HG02885 (cell line): ENCODE data around the gene CDCP1.

ENCODE experiments used
- ATAC-seq: cut with Tn5 transposase; IDR thresholded peaks from one replicate; pipeline ENCODE4 v1.9.1; 2021; ENCODE audit warnings: mild to moderate bottlenecking; ENCODE audit not compliant: unreplicated experiment, poor library complexity

The CDCP1 gene, protein sequence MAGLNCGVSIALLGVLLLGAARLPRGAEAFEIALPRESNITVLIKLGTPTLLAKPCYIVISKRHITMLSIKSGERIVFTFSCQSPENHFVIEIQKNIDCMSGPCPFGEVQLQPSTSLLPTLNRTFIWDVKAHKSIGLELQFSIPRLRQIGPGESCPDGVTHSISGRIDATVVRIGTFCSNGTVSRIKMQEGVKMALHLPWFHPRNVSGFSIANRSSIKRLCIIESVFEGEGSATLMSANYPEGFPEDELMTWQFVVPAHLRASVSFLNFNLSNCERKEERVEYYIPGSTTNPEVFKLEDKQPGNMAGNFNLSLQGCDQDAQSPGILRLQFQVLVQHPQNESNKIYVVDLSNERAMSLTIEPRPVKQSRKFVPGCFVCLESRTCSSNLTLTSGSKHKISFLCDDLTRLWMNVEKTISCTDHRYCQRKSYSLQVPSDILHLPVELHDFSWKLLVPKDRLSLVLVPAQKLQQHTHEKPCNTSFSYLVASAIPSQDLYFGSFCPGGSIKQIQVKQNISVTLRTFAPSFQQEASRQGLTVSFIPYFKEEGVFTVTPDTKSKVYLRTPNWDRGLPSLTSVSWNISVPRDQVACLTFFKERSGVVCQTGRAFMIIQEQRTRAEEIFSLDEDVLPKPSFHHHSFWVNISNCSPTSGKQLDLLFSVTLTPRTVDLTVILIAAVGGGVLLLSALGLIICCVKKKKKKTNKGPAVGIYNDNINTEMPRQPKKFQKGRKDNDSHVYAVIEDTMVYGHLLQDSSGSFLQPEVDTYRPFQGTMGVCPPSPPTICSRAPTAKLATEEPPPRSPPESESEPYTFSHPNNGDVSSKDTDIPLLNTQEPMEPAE

DNA sequence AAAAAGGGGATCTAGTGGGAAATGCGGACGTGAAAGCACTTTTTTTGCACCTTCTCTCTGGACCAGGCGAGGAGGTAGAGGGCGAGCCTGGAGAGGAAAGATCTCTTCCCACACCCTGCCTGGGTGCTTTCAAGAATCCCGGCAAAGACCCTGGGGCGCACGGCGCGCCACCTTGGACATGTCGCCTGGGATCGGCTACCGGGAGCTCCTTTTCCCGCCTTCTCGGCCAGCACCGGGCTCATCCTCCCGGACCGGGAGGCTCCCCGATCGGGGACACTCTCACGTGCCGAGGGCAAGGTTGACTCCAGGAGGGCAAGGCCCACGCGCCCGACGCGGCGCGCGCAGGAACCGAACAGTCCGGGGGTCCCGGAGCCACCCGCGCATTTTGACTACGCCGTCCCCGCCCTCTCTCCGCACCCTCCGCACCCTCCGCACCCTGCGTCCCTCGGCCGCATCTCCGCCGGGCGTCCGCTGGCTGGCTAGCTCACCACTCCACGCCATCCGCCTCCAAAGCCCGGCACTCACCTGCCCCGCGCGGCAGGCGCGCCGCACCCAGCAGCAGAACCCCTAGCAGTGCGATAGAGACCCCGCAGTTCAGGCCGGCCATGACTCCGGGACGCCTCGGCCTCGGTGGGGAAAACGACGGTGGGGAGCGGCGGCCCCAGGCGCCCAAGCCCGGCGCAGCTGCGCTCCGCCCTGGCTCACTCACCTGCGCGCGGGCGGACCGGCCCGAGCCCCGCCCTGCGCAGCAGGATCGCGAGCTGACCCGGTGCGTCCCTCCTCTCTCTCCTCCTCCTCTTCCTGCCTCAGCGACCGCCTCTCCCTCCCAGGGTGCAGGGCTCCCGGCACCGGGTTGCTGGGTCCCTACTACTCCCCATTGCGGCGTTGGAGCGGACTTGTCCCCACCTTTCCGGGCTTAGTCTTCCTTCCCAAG is at the start of gene CDCP1:
Gene CDCP1, minus strand, starts transcription at position 698 of the 934 bp plus-strand sequence. Its CDS starts 91 bp downstream, at position 607.
- ATAC-seq, result no peak

DNA sequence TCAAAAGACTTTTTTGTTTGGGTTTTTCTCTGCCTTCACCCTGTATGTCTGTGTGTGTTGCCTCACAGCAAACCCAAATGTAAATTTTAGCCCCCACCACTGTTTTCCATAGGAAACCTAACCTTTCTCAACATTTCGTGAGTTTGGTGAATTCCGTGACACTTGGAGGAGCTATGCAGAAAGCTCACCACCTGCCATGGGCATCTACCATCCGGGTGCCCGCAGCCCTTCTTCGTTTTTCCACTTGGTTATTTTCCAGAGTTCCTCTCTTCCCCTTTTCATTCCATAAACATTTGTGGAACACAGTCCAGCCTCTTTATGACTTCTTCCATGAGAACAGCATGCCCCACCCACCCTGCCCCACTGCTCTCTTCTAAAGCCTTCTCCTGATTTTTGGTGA is 48.6 kb upstream of the CDCP1 start:
- no peak for ATAC-seq

DNA sequence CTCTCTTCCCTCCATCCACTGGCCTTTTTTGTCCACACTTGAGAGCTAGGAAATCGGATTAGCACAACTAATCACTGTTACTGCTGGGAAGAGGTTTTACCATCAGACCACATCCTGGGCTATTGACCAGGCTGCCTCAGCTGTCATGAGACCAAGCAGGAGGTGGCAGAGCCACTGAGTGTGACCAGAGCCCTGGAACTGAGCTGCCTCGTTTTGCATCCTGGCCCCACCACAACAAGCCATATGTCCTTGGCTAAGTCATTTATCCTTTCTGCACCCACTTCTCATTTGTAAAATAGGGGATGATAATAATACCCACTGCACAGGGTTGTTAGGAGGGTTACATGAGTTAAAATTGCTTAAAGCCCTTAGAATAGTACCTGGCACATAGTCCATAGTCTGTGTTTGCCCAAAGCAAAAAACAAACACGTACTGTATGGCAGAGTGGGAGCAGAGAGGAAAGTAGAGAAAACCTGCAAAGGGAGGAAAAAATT is 45.8 kb upstream of the CDCP1 start:
- ATAC-seq, result no peak

DNA sequence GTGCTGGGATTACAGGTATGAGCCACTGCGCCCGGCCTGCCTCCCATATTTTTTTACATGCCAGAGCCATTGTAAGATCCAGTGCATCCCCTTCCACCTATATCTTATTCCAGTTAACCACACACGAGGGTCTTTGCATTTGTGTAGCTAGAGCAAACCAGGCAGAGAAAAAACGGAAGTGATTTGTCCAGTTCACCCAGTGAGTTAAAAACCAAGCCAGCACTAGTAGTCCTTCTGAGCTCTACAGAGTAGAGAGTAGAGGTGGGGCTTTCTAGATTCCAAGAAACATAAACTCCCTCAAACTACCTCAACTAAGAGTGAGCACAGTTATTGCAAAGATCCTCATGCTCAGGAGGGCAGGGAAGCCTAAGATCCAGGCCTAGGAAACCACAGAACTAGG is 45.2 kb upstream of the CDCP1 start:
- ATAC-seq, result no peak

DNA sequence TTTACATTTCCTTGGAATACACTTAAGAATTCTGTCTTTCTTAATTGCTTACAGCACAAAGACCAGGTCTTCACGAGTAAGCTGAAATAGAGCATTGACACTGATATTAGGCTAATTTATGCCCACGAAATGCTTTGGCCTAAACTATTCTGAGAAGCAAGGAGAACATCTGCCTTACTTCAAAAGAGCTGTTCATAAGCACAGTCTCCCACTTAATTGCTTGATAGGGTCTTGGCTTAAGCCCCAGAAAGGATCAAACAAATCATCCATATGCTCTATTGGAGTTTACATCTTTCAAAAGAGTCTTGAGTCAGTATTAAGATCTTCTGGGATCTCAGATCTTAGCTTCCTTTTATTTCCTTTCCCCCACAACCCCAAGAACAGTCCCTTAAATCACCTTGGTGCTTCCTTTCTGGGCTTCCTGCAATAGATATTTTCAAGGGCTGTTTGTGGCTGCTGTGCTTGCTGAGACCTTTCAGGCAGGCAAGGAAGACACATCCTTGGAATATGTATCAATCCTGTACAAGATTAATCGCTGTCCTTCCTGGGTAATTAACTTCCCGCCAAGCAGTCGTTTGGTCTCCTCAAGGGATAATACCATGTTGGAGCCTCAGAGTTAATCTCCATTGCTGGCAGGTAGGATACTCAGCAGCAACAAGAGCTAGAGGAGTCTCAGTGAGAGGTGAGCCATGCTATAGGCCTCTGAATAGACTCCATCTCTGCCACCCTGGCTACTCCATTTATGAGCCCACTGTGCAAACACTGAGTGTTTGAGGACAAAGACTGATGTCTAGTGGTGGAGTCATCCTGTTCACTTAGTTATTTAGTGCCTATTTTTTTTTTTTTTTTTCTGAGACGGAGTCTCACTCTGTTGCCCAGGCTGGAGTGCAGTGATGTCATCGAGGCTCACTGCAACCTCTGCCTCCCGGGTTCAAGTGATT is 42.8 kb upstream of the CDCP1 start:
- ATAC-seq, result no peak

DNA sequence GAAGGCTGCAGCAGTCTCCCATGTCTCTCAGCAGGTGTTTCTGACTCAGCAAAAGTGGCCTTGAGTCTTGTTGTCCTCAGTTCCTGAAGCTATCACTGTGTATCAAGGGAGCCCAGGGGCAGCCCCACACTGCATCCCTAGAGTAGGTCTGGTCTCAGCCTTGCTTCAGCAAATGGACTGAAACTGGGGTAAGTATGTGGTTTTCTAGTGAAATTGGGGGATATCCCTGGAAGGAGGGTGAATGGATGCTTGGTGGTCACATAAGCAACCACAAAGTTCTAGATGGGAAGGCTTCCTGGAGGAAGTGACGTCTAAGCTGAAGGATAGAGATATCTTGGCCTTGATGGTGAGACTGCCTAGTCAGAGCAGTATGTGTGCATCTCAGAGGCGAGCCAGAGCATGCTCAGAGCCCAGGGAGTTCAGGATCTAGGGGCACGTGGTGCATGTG is 41.5 kb upstream of the CDCP1 start:
- no peak for ATAC-seq

DNA sequence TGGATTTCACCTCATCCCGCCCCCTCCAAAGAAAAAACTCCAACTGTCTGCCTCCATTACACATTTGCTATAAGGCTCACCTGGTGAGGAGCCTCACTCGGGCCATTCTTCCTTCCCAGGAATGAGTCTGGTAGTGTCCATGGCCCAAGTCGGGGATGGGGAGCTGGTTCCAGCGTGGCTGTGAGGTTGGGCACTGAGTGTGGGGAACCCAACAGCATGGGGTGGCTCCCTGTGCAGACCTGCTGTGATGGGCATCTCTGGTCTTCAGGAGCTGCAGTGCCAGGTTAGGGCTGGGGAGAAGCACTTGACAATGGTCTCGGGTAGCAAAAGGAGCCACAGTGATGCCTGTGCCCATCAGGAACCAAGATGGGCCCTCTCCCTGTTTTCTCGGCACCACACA is 40.7 kb upstream of the CDCP1 start:
- no peak for ATAC-seq

DNA sequence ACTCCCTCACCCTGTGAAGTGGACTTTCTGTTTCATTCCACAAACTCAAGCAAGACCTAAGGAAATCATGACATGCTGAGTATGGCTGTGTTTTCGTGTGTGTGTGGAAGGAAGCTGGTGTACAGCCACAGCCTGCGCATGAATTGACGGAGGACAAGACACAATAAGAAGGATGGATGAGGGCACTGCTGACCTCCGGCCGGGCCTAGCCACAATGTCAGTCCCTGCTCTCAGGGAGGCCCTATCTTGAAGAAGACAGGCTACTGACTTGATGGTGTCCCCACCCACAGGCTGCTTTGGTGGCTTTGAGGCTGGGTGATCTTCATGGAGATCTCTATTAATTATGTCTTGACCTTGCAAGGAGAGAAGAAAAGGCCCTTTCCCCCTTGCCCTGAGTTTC is 39.3 kb upstream of the CDCP1 start:
- ATAC-seq, result no peak

DNA sequence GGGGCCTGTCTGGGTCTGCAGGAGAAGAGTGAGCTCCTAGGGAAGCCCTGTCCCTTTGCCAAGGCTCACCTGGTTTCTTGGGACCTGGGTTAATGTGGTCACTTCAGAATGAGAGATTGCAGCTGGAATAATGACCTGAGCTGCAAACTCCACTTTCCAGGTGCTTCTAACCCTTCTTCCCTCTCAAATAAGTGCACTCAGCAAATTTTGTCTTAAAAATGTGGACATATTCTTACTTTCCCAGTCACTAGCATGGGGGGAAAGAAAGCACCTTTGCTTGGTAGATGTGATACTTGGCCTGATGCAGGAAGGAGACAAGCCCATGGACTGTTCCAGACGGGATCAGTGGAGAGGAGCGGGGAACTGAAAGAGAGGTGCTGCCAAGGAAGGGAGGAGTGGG is 38.9 kb upstream of the CDCP1 start:
- ATAC-seq, result no peak

DNA sequence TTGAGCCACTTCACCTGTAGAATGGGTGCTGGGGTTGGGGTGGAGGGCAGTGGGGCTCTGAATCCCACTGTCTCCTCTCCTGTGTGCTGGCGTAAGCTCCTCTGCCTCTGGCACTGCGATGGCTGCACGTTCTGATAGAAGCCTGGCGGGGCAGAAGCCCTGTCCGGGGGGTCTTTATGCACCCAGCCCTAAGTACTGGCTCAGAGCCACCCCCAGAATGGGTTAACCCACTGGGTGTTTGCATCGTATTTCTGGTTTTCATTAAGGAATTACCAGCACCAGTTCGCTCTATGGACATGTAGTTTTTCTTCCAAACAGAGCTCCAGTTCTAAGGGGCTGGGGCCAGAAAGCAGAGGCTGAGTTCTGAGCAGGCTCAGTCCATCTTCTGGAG is 37.7 kb upstream of the CDCP1 start:
- ATAC-seq, result no peak

DNA sequence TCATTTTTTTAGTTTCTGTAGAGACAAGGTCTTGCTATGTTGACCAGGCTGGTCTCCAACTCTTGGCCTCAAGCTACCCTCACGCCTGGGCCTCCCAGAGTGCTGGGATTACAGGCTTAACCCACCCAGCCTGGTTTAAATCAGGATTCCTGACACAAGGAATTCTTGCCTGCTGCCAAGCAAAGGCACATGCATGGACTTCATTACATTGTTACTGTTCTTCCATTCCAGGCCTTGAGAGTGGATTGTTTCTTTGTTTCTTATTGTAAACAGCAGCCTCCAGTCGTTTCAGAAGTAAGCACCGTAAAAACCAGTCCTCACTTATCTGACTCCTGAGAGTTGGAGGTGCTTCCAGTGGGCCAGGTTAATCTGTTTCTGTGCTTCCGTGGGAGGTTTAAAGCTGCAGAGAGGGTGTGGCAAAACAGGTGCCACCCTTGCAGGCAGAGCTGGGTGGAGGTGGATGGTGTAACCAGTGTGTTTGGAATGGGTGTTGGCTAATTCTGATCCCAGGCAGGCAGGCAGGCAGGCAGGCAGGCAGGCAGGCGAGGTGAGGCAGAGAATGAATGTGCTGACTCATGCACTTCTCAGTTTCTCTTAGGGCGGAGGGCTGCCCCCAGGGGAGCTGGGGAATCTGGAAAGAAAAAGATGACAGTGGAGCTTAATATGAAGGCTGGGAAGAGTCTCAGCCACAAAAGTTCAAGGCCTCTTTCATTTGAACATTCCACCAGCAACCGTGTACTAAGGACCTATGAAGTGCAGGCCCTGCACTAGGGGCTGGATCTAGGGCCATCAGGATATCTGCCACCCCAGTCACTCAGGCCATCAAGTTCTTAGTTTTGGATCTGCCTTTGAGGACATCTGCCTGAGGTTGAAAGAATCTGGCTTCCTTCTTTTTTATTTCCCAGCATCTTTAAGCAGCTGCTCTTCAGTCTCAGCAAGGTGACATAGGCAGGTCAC is 37.0 kb upstream of the CDCP1 start:
- no peak for ATAC-seq

DNA sequence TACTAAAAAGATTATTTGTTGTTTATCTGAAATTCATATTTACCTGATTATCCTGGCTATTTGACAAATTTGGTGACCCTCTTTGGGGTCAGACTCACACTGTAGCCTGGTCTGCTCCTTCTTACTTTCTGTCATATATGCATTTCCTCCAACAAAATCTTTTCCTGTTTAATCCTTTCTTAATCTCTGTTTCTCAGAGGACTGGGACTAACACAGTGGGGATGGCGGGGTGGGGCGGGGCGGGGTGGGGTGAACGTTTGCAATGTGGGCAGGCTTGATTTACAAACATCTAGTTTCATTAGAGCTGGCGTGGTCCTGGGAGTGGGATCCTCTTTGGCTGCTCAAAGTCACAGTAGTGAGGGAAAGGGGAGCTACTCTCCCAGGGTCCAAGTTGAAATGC is 35.3 kb upstream of the CDCP1 start:
- ATAC-seq, result no peak

DNA sequence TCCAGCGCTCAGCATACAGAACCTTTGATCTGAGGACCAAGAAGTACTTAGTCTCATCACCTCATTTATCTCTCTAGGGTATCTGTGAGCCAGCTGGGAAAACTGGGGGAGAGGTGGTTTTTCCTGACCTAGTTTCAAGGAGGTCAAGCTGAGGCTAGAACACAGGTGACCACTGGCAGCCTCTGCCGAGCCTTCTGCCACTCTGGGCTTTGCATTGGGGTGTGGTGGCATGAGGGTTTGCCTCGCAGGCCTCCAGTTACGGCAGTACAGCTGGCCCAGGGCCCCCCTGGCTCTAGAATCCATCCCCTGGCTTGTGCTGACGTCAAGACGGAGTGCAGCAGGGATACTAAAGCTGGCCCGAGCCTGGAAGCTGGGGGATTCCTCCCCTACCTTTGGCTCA is 34.7 kb upstream of the CDCP1 start:
- ATAC-seq, result no peak

DNA sequence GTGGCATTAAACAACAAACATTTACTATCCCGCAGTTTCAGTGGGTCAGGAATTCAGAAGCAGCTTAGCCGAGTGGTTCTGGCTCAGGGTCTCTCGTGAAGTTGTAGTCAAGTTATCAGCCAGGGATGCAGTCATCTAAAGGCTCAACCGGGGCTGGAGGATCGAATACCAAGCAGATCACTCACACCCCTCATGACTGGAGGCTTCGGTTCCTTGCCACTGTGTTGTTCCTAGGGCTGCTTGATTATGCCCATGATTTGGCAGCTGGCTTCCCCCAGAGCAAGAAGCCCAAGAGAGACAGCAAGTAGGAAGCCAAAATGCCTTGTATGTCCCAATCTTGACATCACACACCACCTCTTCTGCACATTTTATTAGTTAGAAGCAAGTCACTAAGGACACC is 33.9 kb upstream of the CDCP1 start:
- ATAC-seq, result no peak

DNA sequence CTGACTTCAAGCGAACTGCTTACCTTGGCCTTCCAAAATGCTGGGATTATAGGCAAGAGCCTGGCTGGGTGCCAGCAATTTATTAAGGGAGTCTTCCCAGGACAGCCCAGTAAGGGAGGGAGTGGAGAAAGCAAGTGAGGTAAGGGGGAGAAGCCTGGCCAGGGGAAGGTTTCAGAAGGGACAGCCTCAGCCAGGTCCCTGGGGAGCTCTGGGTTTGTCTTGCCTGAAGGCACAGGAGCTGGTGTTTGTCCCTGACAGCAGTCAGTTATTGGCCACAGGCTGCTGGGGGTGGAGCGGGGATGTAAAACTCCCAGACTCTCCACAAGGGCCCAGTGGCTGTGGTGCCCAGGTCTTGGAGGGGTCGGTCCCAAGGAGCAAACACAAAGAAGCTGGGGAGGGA is 33.0 kb upstream of the CDCP1 start:
- no peak for ATAC-seq

DNA sequence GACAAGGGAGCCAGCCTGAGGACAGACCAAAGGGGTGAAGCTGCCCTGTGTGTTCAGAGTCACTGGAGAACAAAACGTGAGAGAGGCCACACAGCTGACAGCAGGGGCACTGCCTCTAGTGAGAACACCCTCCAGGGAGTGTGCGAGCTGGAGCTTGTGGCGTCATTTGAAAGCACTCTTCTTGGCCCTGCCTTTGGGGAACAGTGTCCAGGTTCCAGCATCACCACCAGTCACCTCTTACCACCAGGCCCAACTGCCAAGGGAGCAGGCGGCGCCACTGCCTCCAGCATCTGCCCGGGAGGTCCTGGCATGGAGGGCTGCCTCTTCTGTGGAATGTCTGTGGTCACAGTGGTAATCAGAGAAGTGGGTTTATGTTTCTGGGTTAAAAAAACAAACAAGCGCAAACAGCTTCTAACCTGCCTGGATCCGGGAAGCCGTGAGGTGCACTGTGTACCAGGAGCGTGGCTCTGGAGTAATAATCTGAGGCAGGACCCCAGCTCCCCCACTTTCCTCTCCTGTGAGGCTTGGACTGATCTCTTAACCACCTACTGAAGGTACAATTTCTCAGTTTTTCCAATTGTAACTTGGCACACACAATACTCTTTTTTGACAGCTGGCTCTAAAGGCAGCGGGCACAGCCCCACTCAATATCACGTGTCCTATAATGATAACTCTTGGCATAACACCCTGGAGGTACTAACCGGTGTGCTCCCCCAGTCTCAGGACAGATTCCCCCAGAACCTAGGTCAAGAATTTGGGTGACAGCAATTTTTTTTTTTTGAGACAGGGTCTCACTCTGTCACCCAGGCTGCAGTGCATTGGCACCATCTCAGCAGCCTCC is 32.2 kb upstream of the CDCP1 start:
- ATAC-seq, result no peak

DNA sequence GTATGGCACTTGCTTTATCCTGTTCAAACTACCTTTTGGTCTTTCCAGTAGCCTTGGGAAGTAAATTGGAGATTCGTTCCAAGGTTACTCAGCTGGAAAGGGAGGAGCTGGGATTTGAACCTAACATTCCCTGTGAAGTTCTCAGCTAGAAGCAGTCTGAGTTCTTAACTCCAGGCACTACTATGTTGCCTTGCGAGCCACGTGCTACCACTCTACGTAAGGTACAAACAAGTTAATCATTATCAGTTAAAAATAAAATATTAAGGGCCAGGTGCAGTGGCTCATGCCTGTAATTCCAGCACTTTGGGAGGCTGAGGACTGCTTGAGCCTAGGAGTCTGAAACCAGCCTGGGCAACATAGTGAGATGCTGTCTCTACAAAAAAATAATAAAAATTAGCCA is 30.7 kb upstream of the CDCP1 start:
- no peak for ATAC-seq
